ENCODE data around the gene EVPL.
A peak's percentile ranks its signal among the peaks of the same experiment; 100 is the strongest.
"Not testable (repeated sequence)": the region's sequence is repeated elsewhere in the genome, so short reads cannot be mapped to it uniquely, and the experiment has no call there.

EVPL gene

GRCh38 chr17:76027159-76027839, at the start of gene EVPL:
EVPL (minus strand) TSS chr17:76027306; CDS start chr17:76027198, 108 bp downstream.
- peak; percentile 20 for DNase-seq

GRCh38 chr17:76076146-76076764, 49.1 kb upstream of the EVPL start:
- DNase-seq: peak; percentile 28

- DNase-seq: peak; percentile 64
Measured at GRCh38 chr17:76075364-76076145, 48.4 kb upstream of the EVPL start.

DNA sequence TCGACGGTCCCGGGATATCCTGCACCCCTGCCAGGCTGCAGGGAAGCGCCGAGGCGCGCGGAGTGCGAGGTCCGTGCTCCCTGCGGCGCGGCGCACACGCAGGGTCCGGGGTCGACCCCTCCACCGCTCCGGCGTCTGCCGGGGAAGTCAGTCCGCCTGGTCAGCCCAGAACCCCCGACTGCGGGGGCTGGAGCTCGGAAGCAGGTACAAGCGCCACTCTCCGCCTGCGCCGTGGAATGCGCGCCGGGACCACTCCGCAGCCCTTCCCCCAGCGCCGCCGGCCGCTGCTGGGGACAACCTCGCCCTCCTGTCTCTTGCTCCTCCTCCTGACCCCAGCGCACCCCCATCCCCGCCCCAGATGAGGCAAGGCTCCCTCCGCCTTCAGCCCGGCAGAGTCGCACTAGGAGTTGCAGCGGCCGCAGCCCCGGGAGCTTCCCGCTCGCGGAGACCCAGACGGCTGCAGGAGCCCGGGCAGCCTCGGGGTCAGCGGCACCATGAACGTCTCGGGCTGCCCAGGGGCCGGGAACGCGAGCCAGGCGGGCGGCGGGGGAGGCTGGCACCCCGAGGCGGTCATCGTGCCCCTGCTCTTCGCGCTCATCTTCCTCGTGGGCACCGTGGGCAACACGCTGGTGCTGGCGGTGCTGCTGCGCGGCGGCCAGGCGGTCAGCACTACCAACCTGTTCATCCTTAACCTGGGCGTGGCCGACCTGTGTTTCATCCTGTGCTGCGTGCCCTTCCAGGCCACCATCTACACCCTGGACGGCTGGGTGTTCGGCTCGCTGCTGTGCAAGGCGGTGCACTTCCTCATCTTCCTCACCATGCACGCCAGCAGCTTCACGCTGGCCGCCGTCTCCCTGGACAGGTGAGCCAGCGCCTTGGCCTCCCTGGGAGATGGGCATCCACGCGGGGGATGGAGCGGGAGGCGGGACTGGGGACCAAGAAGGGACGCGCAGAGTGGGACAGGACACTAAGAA, 47.6 kb upstream of the EVPL start, which contains the start of gene GALR2:
Gene GALR2, plus strand, starts transcription at position 392 of the 974 bp plus-strand sequence. Its CDS starts 103 bp downstream, at position 495.
- peak; percentile 56 for DNase-seq

GRCh38 chr17:76072148-76072858, 45.2 kb upstream of the EVPL start, which contains the start of gene SRP68:
SRP68 (minus strand) TSS chr17:76072517; CDS start chr17:76072491, 26 bp downstream.
- peak; percentile 95 for DNase-seq

DNA sequence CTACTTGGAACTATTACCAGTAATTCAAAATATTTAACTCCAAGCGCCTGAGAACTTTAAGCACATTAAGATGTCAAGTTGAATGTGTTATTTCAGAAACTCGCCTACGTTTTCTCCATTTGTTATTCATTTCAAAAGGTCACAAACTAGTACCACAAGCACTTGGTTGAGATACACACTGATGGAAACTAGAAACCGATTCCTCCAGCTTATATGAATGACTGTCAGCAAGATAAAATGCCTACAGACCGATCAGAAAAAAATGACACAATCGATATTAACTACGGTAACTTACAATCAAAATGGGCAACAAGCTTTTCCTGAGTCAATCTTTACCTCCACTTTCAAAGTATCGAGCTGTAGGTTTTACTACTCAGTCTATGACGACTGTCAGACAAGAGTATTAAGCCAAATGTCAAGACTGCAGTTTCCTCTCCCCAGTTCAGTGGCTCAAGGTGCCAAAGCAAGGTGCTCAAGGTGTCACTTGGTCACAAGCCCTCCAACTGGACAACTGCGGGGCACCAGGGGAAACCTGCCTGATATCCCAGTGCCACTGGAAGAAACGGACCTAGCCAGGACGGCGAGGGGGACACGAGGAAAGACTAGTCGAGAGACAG, 44.5 kb upstream of the EVPL start:
- DNase-seq: no peak

GRCh38 chr17:76065775-76066174, 38.7 kb upstream of the EVPL start:
- no peak for DNase-seq

DNA sequence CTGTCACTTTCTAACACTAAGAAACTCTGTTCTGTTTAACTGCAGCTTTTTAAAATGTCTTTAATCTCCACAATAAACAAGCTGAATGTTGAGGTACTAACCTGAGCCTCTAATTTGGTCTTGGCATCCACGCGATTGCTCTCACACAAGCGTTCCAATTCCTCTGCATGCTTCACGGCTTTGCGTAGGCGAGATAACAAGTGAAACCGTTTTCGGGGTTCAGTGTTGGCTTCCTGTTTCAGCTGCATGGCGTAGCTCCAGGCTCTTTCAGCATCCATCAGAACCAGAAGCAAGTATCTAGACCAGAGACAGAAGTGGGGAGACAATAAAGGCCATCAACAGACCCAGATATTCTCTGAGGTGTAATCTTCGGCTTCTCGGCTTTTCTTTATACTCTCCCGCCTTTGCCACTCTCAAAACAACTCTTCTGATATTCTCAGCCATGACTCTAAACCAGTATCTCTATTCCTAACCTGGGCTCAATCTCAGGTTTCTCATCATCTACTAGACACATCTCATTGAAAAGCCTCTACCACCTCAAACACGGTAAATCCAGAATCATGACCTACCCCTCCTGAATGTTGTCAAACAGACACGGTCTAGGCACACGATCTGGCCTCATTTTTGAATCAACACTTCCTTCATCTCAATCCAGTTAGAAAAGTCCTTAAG, 36.9 kb upstream of the EVPL start:
- no peak for DNase-seq

DNA sequence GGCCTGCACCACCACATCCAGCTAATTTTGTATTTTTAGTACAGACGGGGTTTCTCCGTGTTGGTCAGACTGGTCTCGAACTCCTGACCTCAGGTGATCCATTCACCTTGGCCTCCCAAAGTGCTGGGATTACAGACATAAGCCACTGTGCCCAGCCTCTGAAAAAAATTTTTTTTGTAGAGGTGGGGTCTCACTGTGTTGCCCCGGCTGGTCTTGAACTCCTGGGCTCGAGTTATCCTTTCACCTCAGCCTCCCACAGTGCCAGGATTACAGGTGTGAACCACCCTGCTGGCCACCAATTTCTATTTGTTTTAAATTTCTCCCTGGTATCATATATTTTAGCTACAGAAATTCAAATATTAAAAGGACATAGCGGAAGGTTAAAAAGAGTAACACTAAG, 31.2 kb upstream of the EVPL start:
- not testable (repeated sequence) for DNase-seq

- no peak for DNase-seq
Measured at GRCh38 chr17:76056882-76057281, 29.8 kb upstream of the EVPL start.

DNA sequence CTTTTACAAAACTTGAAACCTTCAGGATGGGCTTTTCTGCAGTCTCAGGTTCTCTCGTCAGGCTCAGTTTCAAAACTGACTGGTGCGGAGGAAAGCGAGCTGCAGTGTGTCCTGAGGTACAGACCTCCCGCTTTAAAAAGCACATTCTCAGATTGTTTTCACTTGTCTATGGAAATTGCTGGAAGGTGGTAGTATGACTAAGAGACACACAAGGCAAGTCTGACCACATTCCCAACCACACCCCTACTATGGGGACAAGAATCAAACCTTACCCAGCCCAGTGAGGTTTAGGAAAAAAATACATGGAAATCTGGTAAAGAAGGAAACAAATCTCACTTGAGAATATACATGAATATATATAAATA, 27.0 kb upstream of the EVPL start:
- no peak for DNase-seq

GRCh38 chr17:76053246-76054111, 26.4 kb upstream of the EVPL start:
- no peak for DNase-seq

- no peak for DNase-seq
Measured at GRCh38 chr17:76051561-76051960, 24.5 kb upstream of the EVPL start.

DNA sequence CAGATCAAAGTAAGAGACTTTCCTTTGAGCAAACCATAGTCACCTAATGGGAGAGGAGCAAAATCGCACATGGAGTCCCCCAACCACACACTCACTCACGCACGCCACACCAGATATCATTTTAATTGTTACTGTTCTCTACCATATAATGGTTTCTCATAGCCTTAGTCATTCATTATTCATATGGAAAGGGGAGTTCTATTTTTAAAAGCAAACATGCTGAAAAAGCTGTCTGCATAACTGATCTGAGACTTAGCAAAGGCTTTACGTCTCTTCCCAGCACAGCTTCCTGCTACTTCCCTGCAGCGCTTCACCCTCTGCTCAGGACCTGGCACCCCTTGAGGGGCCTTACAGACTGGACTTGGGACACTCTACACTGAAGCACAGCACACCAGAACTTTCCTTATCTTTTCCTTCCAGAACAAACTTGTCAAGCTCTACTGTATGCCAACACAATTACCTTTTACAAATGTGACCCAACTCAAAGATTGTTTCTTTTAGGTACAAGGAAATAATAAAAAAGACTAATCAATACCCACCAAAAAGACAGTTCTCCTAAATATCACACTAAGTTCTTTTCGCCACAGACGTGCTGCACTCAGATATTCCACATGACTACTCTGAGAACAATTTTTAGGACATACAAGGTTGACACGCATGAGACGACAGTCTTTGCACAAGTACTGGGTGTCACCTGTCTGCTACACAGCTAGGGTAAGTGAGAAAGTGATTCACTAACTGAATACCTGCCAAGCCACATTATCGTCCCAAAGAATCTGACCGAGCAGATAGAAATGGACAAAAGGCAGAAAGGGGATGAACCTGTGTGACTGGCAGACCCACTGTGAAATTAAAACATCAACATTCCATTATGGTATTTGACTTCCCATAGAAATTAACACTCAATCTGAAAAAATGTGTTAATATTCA, 23.7 kb upstream of the EVPL start:
- peak; percentile 61 for DNase-seq

- DNase-seq: peak; percentile 63
Measured at GRCh38 chr17:76049836-76050537, 22.9 kb upstream of the EVPL start.

DNA sequence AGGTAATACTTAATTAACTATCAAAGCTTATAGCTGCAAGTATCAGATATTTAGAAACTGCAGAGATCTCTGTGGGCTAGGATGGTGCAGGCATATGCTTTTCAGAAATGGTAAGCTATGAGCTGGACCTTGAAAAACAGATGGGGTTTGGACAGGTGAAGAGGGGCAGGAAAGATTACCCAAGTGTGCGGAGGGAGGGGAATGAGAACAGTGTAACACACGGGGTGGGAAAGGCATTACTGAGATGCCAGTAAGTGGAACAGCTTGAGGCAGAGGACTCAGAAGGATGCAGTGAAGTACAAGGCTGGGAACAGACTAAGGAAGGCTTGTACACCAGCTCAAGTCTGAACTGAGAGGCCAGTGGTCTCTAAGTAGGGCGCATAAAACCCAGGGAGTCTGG, 22.1 kb upstream of the EVPL start:
- no peak for DNase-seq

GRCh38 chr17:76048711-76049110, 21.6 kb upstream of the EVPL start:
- DNase-seq: no peak
